ENCODE data around the gene HM13. TPM values are rescaled to one million over a fixed set of nuclear protein-coding genes. Genes with fewer than 3 reads are reported as not detected.
A peak's percentile ranks its signal among the peaks of the same experiment; 100 is the strongest.

HM13 gene
- total and polyA plus RNA-seq, 9 of the 15 experiments (the other 6 are each of a cell fraction or from before 2014, with no cell fraction given): 7.7 to 136 (median 74.5) TPM

- TF ChIP-seq ZNF639 (CRISPR knock-in tag; conservative IDR thresholded peaks at IDR 0.05 in 1 of 2, IDR thresholded peaks at IDR 0.05 in 1 of 2) (no peak), ZNF57 (CRISPR knock-in tag; IDR thresholded peaks at IDR 0.05) (no peak), ZSCAN32 (CRISPR knock-in tag; IDR thresholded peaks at IDR 0.05) (no peak), VEZF1 (CRISPR knock-in tag; IDR thresholded peaks at IDR 0.05) (no peak), GABPB1 (CRISPR knock-in tag; IDR thresholded peaks at IDR 0.05) (no peak), SLC30A9 (CRISPR knock-in tag; IDR thresholded peaks at IDR 0.05) (no peak), PHTF2 (CRISPR knock-in tag; IDR thresholded peaks at IDR 0.05) (no peak), CBFA2T3 (IDR thresholded peaks at IDR 0.05) (peak; percentile 65), SMAD4 (CRISPR knock-in tag; conservative IDR thresholded peaks at IDR 0.05) (no peak), TCF7 (IDR thresholded peaks at IDR 0.05; ENCODE audit: borderline replicate concordance) (no peak), BCOR (IDR thresholded peaks at IDR 0.05) (peak; percentile 74; the same call in 1 of the 2 replicates), ZNF512 (tag; IDR thresholded peaks at IDR 0.05) (no peak), SMARCA4 (IDR thresholded peaks at IDR 0.05) (no peak), ZNF316 (IDR thresholded peaks at IDR 0.05) (0 out of 2 replicates have a peak, but pooled peaks have one; percentile 9), ZNF408 (CRISPR knock-in tag; IDR thresholded peaks at IDR 0.05; ENCODE audit: low read depth) (no peak), CREM (IDR thresholded peaks at IDR 0.05; ENCODE audit: low read depth) (no peak), SIN3A (IDR thresholded peaks at IDR 0.05; ENCODE audit: borderline replicate concordance in 2 of 2, control insufficient read depth in 1 of 2, low read depth in 2 of 2, low read length in 2 of 2) (no peak), L3MBTL2 (IDR thresholded peaks at IDR 0.05) (no peak), ZNF707 (CRISPR knock-in tag; conservative IDR thresholded peaks at IDR 0.05) (no peak), ZBTB26 (CRISPR knock-in tag; IDR thresholded peaks at IDR 0.05) (no peak)
These were observed 41.6 kb upstream of the HM13 start (continued) for GRCh38 chr20:31472395-31473330.
